Panc1 (cell line): ENCODE measurements around the gene HMCN2. TPM values are rescaled to one million over a fixed set of nuclear protein-coding genes. Genes with fewer than 3 reads are reported as not detected.

Experiments
- ATAC-seq: fragments of 200-7000 bp; cut with Tn5 transposase; 2 replicates; pipeline ENCODE4 v1.9.1; 2020; ENCODE audit warnings: mild to moderate bottlenecking, moderate library complexity
- BruUV-seq: library from RNA; stranded (reverse); fragments of 400-500 nt; replicated peaks from 2 replicates; lab custom pipeline; 2021; lab: Mats Ljungman, UMichigan
- CTCF ChIA-PET: fragments of 300-600 bp; sonication (Branson Sonifier 250); formaldehyde crosslinking; loops from one replicate; lab custom pipeline; 2022; ENCODE audit warnings: antibody characterized with exemption; lab: Charles Lee
- POLR2A ChIA-PET: fragments of 300-600 bp; sonication (Branson Sonifier 250); formaldehyde crosslinking; loops from one replicate; lab custom pipeline; 2022; ENCODE audit warnings: antibody characterized with exemption; lab: Charles Lee
- DNase-seq: peaks from one replicate; pipeline ENCODE4 v3.0.0-alpha.2; 2010; ENCODE audit warnings: low read depth, low spot score
- H3K27ac ChIP-seq: 2 replicates; pipeline ENCODE4 v1.5.1; 2011; ENCODE audit warnings: mild to moderate bottlenecking, low read length, inconsistent platforms
- H3K27me3 ChIP-seq: fragments of 200-500 bp; sonication (Bioruptor generic); 2 replicates; pipeline ENCODE4 v1.6.0; 2014; ENCODE audit warnings: low read length, inconsistent platforms; ENCODE audit not compliant: control insufficient read depth, insufficient read depth
- H3K36me3 ChIP-seq: fragments of 200-500 bp; sonication (Bioruptor generic); 2 replicates; pipeline ENCODE4 v1.5.1; 2014; ENCODE audit warnings: inconsistent platforms, mild to moderate bottlenecking, low read length, moderate library complexity; ENCODE audit not compliant: control insufficient read depth, insufficient read depth
- H3K4me1 ChIP-seq: 2 replicates; pipeline ENCODE4 v1.5.1; 2011; ENCODE audit warnings: inconsistent platforms, mild to moderate bottlenecking, low read length, moderate library complexity; ENCODE audit not compliant: control insufficient read depth, insufficient read depth
- H3K4me3 ChIP-seq, 2 experiments: 2 replicates each; pipeline ENCODE4 v1.5.1; 2011 to 2012; ENCODE audit warnings: low read depth in 2 of 2, low read length in 2 of 2, mild to moderate bottlenecking in 2 of 2, inconsistent platforms in 1 of 2, moderate library complexity in 1 of 2
- H3K9me3 ChIP-seq: fragments of 200-500 bp; sonication (Bioruptor generic); 2 replicates; pipeline ENCODE4 v1.5.1; 2014; ENCODE audit warnings: low read depth, mild to moderate bottlenecking, inconsistent platforms, low read length, moderate library complexity; ENCODE audit not compliant: control insufficient read depth, insufficient read depth
- POLR2AphosphoS5 ChIP-seq: IDR thresholded peaks from 2 replicates; pipeline ENCODE4 v1.6.1; 2012; ENCODE audit warnings: mild to moderate bottlenecking, low read depth, low read length, moderate library complexity
- SIN3A ChIP-seq: IDR thresholded peaks from 2 replicates; pipeline ENCODE4 v1.6.1; 2012; ENCODE audit warnings: low read depth, mild to moderate bottlenecking, low read length, moderate library complexity, borderline replicate concordance; ENCODE audit not compliant: insufficient read depth
- TCF7L2 ChIP-seq: IDR thresholded peaks from 2 replicates; pipeline ENCODE4 v1.6.1; 2011; ENCODE audit warnings: mild to moderate bottlenecking, low read depth, low read length, inconsistent platforms
- in situ Hi-C: cut with HindIII; loops from 2 replicates; pipeline ENCODE4 v1.10.0; 2016; ENCODE audit warnings: low sequenced_read_pairs, low pct_unique_long_range_greater_than_20kb
- intact Hi-C: fragments of 100-400 bp; cut with micrococcal nuclease; formaldehyde crosslinking; loops from one replicate; pipeline ENCODE4 v1.10.0; 2022; ENCODE audit not compliant: unreplicated experiment
- total RNA-seq: library from RNA; stranded (reverse); gene quantifications from one replicate; pipeline ENCODE4 v1.2.1, GENCODE V29; 2021; ENCODE audit not compliant: unreplicated experiment
- TF ChIP-seq, protein P1 (sequence below), 2 experiments: IDR thresholded peaks; 2 replicates each; pipeline ENCODE4 v1.6.1; 2011 to 2012; ENCODE audit warnings: low read depth in 2 of 2, control low read depth in 1 of 2, low read length in 1 of 2, mild to moderate bottlenecking in 1 of 2, moderate library complexity in 1 of 2; ENCODE audit not compliant: insufficient read depth in 1 of 2
- TF ChIP-seq, protein P2 (sequence below): fragments of 450-650 bp; IDR thresholded peaks from 2 replicates; pipeline ENCODE4 v1.5.1; 2017; ENCODE audit warnings: mild to moderate bottlenecking

HMCN2 gene
- total RNA-seq, 1 experiment from 2014 or later = 0.05 TPM

DNA sequence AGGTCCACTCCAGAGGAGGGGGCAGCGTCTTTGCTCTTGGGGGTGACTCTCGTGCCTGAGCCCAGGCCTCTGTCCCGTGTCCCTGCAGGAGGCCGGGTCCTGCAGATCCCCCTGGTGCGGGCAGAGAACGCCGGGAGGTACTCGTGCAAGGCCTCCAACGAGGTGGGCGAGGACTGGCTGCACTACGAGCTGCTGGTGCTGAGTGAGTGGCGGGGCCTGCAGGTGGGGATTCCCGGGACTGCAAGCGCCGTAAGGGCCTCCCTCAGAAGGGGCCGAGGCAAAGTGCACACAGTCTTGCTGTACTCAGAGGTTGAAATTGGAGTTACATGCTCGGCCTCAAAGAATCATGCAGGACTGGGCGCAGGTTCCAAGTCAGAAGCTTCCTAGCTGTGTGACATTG is 116.5 kb downstream of the HMCN2 start:
- CTCF ChIA-PET = interaction anchor here (0.7 kb wide), 1 partner anchor 174 kb away, joined by 8 read pairs; no protein-coding TSS in a partner anchor
- H3K4me1 ChIP-seq = no peaks in the 10 kb centered on the region
- no peaks in the 10 kb centered on the region for H3K27me3 ChIP-seq
- no peak for TF ChIP-seq SIN3A
- TF ChIP-seq, protein P1, sequence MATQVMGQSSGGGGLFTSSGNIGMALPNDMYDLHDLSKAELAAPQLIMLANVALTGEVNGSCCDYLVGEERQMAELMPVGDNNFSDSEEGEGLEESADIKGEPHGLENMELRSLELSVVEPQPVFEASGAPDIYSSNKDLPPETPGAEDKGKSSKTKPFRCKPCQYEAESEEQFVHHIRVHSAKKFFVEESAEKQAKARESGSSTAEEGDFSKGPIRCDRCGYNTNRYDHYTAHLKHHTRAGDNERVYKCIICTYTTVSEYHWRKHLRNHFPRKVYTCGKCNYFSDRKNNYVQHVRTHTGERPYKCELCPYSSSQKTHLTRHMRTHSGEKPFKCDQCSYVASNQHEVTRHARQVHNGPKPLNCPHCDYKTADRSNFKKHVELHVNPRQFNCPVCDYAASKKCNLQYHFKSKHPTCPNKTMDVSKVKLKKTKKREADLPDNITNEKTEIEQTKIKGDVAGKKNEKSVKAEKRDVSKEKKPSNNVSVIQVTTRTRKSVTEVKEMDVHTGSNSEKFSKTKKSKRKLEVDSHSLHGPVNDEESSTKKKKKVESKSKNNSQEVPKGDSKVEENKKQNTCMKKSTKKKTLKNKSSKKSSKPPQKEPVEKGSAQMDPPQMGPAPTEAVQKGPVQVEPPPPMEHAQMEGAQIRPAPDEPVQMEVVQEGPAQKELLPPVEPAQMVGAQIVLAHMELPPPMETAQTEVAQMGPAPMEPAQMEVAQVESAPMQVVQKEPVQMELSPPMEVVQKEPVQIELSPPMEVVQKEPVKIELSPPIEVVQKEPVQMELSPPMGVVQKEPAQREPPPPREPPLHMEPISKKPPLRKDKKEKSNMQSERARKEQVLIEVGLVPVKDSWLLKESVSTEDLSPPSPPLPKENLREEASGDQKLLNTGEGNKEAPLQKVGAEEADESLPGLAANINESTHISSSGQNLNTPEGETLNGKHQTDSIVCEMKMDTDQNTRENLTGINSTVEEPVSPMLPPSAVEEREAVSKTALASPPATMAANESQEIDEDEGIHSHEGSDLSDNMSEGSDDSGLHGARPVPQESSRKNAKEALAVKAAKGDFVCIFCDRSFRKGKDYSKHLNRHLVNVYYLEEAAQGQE (IDR thresholded peaks at IDR 0.05; ENCODE audit: insufficient read depth in 1 of 2, low read depth in 2 of 2, low read length in 1 of 2) = no peak
- TF ChIP-seq, protein P2, sequence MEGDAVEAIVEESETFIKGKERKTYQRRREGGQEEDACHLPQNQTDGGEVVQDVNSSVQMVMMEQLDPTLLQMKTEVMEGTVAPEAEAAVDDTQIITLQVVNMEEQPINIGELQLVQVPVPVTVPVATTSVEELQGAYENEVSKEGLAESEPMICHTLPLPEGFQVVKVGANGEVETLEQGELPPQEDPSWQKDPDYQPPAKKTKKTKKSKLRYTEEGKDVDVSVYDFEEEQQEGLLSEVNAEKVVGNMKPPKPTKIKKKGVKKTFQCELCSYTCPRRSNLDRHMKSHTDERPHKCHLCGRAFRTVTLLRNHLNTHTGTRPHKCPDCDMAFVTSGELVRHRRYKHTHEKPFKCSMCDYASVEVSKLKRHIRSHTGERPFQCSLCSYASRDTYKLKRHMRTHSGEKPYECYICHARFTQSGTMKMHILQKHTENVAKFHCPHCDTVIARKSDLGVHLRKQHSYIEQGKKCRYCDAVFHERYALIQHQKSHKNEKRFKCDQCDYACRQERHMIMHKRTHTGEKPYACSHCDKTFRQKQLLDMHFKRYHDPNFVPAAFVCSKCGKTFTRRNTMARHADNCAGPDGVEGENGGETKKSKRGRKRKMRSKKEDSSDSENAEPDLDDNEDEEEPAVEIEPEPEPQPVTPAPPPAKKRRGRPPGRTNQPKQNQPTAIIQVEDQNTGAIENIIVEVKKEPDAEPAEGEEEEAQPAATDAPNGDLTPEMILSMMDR = no peak
- no peak for TF ChIP-seq TCF7L2
- TF ChIP-seq POLR2AphosphoS5 = no peak
- intact Hi-C loops = no loop called here
- DNase-seq = no peak
- ATAC-seq = no peak
- H3K27ac ChIP-seq = no peak overlapping the region
- BruUV-seq = no TSS peak
- POLR2A ChIA-PET = interaction anchor here (0.6 to 0.7 kb wide), 2 partner anchors 11 to 1709 kb away, joined by 4 to 6 read pairs; no protein-coding TSS in a partner anchor
- H3K36me3 ChIP-seq = no peaks in the 10 kb centered on the region
- no peak overlapping the region for H3K4me3 ChIP-seq
- no peaks in the 10 kb centered on the region for H3K9me3 ChIP-seq
- in situ Hi-C loops = no loop called here

DNA sequence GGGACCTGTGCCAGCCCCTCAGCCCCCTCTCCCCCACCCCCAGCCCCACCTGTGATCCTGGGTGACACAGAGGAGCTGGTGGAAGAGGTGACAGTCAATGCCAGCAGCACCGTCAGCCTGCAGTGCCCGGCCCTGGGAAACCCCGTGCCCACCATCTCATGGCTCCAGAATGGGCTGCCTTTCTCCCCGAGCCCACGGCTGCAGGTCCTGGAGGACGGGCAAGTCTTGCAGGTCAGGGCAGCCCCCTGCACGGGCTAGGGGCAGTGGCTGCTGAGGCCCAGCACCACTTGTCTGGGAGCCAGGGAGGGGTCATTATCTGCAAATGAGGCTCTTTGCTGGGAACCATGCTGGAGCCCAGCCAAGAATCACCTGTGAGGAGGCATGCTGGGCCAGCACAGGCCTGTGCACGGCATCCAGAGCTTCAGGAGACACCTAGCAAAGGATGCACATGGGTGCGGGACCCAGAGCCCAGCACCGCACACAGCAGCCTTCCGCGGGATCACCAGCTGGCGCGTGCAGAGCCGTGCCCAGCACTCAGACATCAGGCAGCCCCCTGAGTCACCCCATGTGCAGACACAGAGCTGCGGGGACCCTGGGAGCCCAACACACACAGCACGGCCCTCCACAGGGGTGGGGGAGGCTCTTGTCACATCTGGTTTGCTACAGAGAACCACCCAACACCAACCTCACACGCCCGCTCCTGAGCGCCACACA is 117.2 kb downstream of the HMCN2 start:
- Histone ChIP-seq H3K27ac (no peak overlapping the region), H3K9me3 (no peaks in the 10 kb centered on the region), H3K36me3 (no peaks in the 10 kb centered on the region), H3K27me3 (no peaks in the 10 kb centered on the region), H3K4me1 (no peaks in the 10 kb centered on the region), H3K4me3 (no peak overlapping the region)
- DNase-seq (no peak), ATAC-seq (no peak)
- ChIA-PET CTCF (no interaction called here), POLR2A (interaction anchor here (0.7 kb wide), 1 partner anchor 1709 kb away, joined by 6 read pairs; no protein-coding TSS in a partner anchor)
- in situ Hi-C loops = no loop called here
- BruUV-seq = no TSS peak
- TF ChIP-seq POLR2AphosphoS5 (no peak), TCF7L2 (no peak), SIN3A (no peak)
- TF ChIP-seq, protein P2 = no peak
- TF ChIP-seq, protein P1 (IDR thresholded peaks at IDR 0.05; ENCODE audit: insufficient read depth in 1 of 2, low read depth in 2 of 2, low read length in 1 of 2) = no peak
- intact Hi-C loops = no loop called here
